ENCODE measurements around the gene CDK9.

DNA sequence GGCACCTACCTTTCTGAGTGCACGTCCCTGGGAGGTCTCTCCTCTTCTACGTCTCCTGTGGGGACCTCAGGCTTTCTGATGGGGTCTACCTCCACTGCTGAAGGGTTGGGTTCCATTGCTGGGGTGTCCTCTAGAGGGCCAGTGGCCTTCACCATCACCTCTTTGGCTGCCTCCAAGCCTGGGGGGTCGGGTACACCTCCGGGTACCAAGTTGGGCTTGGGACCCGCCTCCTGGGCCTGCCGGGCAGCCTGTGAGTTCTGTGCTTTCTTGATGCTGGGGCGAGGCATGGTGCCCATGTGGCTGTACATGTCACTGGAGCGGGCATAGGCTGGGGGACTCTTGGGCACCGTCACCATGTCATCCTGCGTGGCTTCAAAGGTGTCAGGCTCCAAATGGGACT lies 11.9 kb upstream of the CDK9 start:
- TF ChIP-seq POLR2A (IDR thresholded peaks at IDR 0.05), result no peak
- TF ChIP-seq, protein P1, sequence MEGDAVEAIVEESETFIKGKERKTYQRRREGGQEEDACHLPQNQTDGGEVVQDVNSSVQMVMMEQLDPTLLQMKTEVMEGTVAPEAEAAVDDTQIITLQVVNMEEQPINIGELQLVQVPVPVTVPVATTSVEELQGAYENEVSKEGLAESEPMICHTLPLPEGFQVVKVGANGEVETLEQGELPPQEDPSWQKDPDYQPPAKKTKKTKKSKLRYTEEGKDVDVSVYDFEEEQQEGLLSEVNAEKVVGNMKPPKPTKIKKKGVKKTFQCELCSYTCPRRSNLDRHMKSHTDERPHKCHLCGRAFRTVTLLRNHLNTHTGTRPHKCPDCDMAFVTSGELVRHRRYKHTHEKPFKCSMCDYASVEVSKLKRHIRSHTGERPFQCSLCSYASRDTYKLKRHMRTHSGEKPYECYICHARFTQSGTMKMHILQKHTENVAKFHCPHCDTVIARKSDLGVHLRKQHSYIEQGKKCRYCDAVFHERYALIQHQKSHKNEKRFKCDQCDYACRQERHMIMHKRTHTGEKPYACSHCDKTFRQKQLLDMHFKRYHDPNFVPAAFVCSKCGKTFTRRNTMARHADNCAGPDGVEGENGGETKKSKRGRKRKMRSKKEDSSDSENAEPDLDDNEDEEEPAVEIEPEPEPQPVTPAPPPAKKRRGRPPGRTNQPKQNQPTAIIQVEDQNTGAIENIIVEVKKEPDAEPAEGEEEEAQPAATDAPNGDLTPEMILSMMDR (IDR thresholded peaks at IDR 0.05), result no peak

All from breast epithelium (tissue), 3 donors.